ENCODE data around the gene PTP4A2.

The PTP4A2 gene

GRCh38 chr1:31980835-31981455, 42.8 kb upstream of the PTP4A2 start:
- H3K4me3 ChIP-seq (ENCODE audit: low read depth, low read length) = no peak overlapping the region
- peak; percentile 43 for DNase-seq (ENCODE audit: low read depth)

GRCh38 chr1:31978843-31979400, 40.8 kb upstream of the PTP4A2 start:
- no peak overlapping the region for H3K4me3 ChIP-seq (ENCODE audit: low read depth, low read length)
- TF ChIP-seq CTCF (IDR thresholded peaks at IDR 0.05; ENCODE audit: low read depth, low read length, missing control alignments) = no peak
- DNase-seq (ENCODE audit: low read depth) = no peak

More at GRCh38 chr1:31980835-31981455, 42.8 kb upstream of the PTP4A2 start:
- peak; percentile 25 for TF ChIP-seq CTCF (IDR thresholded peaks at IDR 0.05; ENCODE audit: low read depth, low read length, missing control alignments)

GRCh38 chr1:31977385-31978131, 39.4 kb upstream of the PTP4A2 start:
- peak; percentile 46 for TF ChIP-seq CTCF (IDR thresholded peaks at IDR 0.05; ENCODE audit: low read depth, low read length, missing control alignments)
- DNase-seq (ENCODE audit: low read depth) = no peak
- H3K4me3 ChIP-seq (ENCODE audit: low read depth, low read length) = no peak overlapping the region

- no peak overlapping the region for H3K4me3 ChIP-seq (ENCODE audit: low read depth, low read length)
- no peak for TF ChIP-seq CTCF (IDR thresholded peaks at IDR 0.05; ENCODE audit: low read depth, low read length, missing control alignments)
- no peak for DNase-seq (ENCODE audit: low read depth)
Measured at GRCh38 chr1:31976401-31976800, 38.2 kb upstream of the PTP4A2 start.

GRCh38 chr1:31970873-31971272, 32.7 kb upstream of the PTP4A2 start:
- no peak for TF ChIP-seq CTCF (IDR thresholded peaks at IDR 0.05; ENCODE audit: low read depth, low read length, missing control alignments)
- no peak overlapping the region for H3K4me3 ChIP-seq (ENCODE audit: low read depth, low read length)
- no peak for DNase-seq (ENCODE audit: low read depth)

- no peak for DNase-seq (ENCODE audit: low read depth)
- no peak for TF ChIP-seq CTCF (IDR thresholded peaks at IDR 0.05; ENCODE audit: low read depth, low read length, missing control alignments)
- H3K4me3 ChIP-seq (ENCODE audit: low read depth, low read length) = no peak overlapping the region
Measured at GRCh38 chr1:31961536-31961935, 23.4 kb upstream of the PTP4A2 start.

Data from GM12864 (cell line).